Stimulated activated CD8-positive, alpha-beta memory T cell treated with anti-CD3 and anti-CD28 coated beads, Interleukin-4, amount 100 ng/mL, for 1 hour (primary cell): Measurements from ENCODE around the gene CISD2.
"Not testable (repeated sequence)": the region's sequence is repeated elsewhere in the genome, so short reads cannot be mapped to it uniquely, and the experiment has no call there.

ENCODE experiments used
- DNase-seq, 2 donors: peaks; one replicate each; pipeline ENCODE4 v3.0.0-alpha.2; 2020; ENCODE audit warnings: low read depth in 2 of 2, low spot score in 1 of 2

CISD2 gene

DNA sequence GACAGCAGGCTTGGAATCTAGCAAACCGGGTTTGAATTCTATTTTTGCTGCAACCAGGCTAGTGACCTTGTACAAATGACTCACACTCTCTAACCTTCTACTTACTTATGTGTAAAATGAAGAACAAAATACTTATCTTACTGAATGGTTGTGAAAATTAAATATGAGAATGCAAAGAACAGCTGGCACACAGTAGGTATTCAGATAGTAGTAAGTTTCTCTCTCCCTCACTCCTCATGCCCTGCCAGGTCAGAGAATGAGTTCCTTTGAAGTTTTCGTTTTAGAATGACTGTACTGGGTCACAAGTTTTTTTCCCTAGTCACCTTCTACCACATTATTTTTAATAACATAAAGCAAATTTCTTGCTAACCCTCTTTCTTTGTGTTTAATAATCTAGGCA lies 33.0 kb downstream of the CISD2 start:
- DNase-seq, result no peak

GRCh38 chr4:102918859-102919258 lies 50.1 kb downstream of the CISD2 start:
- DNase-seq, result no peak

GRCh38 chr4:102919697-102920096 lies 50.9 kb downstream of the CISD2 start:
- DNase-seq, result not testable (repeated sequence)

GRCh38 chr4:102935716-102936115 lies 66.9 kb downstream of the CISD2 start:
- no peak for DNase-seq

- not testable (repeated sequence) for DNase-seq
Observed at GRCh38 chr4:102938063-102938462, 69.3 kb downstream of the CISD2 start.
